ENCODE data around the gene RAET1G. TPM values are rescaled to one million over a fixed set of nuclear protein-coding genes. Genes with fewer than 3 reads are reported as not detected.

Gene RAET1G
- total RNA-seq, 2 donors from 2014 or later, result not detected

DNA sequence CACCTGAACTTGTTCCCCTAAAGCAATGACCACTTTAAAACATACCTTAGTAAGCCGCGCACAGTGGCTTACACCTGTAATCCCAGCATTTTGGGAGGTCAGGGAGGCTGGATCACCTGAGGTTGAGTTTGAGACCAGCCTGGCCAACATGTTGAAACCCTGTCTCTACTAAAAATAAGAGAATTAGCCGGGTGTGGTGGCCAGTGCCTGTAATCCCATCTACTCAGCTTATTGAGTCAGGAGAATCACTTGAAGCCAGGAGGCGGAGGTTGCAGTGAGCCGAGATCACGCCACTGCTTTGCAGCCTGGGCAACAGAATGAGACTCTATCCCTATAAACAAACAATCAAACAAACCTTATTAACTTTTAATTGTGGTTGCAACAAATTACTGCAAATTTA, 23.4 kb downstream of the RAET1G start:
- Histone ChIP-seq H3K27ac (ENCODE audit: low read depth, low read length) (no peak overlapping the region), H3K36me3 (ENCODE audit: control insufficient read depth, insufficient read depth, low read length) (no peaks in the 10 kb centered on the region), H3K9ac (ENCODE audit: extremely low read depth, low read length, poor library complexity, severe bottlenecking) (no peak overlapping the region), H3K4me3 (ENCODE audit: low read length) (no peak overlapping the region), H3K4me1 (ENCODE audit: control insufficient read depth, insufficient read depth, low read length) (no peaks in the 10 kb centered on the region), H3K9me3 (ENCODE audit: control insufficient read depth, low read length) (no peaks in the 10 kb centered on the region), H3K27me3 (ENCODE audit: control insufficient read depth, insufficient read depth, low read length, poor library complexity, severe bottlenecking) (peaks cover 7% of the 10 kb centered on the region)
- Mint-ChIP-seq H3K4me3 (no peak overlapping the region), H3K36me3 (ENCODE audit: low read depth) (no peaks in the 10 kb centered on the region), H3K4me1 (peaks cover 16% of the 10 kb centered on the region), H3K9me3 (no peaks in the 10 kb centered on the region), H3K27me3 (ENCODE audit: insufficient read depth) (peaks cover 23% of the 10 kb centered on the region), H3K27ac (no peak overlapping the region)
- peak; percentile 20 for DNase-seq
- no peak for TF ChIP-seq CTCF (conservative IDR thresholded peaks at IDR 0.05)
- 92 to 93% methylated on average over 4 to 6 of the region's 6 CpGs for WGBS, 2 experiments (ENCODE audit: insufficient coverage in 1 of 2, insufficient read length in 1 of 2)

GRCh38 chr6:149898966-149899365, 24.0 kb downstream of the RAET1G start:
- H3K4me3 ChIP-seq (ENCODE audit: low read length), result no peak overlapping the region

DNA sequence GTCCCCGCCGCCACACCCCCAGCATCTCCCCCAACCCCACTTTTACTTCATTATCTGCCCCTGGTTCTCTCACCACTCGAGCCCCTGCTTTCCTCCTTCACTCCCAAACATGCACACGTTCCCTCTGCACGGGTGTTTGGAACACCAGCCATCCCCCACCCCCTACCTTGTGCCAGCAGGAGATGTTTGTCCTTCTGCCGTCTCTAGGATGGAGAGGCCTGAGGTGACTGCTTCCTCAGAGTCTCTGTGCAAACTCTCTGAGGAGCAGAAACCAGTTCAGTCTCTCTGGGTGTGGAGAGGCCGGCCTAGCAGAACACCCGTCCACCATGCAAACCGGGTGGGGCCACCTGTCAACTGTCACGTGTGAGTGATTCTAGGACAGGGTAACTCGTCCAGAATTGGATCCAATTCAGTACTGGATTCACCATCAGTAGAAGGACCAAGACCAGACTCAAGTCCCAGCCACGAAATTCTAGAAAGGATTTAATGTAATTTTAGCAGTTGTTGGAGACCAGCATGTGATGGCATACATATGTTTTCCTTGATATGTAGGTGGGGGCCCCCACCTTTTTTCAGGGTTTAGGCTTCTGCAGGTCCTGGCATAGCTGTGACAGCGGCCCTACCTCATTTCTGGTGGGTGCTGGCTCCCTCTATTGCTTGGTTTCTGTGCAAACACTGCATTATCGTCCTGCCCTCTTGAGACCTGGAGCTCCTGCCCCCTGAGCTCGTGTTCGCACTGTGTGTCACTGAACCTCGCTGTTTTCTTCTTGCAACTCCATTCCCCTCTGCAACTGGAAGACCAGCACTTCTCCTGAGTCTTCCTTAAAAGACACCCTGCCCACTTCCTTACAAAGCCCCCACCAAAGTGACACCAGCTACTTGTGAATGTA, 24.8 kb downstream of the RAET1G start, which contains the start of gene RAET1E:
Gene RAET1E (minus strand): TSS at position 259 of the 890 bp plus-strand sequence. CDS start 7,212 bp downstream, outside the sequence.
- H3K9ac ChIP-seq (ENCODE audit: extremely low read depth, low read length, poor library complexity, severe bottlenecking), result no peak within 1 kb of the TSS
- H3K27me3 Mint-ChIP-seq (ENCODE audit: insufficient read depth), result peaks cover 36% of the 10 kb centered on the region
- H3K4me1 Mint-ChIP-seq, result peaks cover 8% of the 10 kb centered on the region
- H3K9me3 Mint-ChIP-seq, result no peaks in the 10 kb centered on the region
- peaks cover 7% of the 10 kb centered on the region for H3K27me3 ChIP-seq (ENCODE audit: control insufficient read depth, insufficient read depth, low read length, poor library complexity, severe bottlenecking)
- H3K4me1 ChIP-seq (ENCODE audit: control insufficient read depth, insufficient read depth, low read length), result no peaks in the 10 kb centered on the region
- DNase-seq, result peak; percentile 42
- H3K27ac ChIP-seq (ENCODE audit: low read depth, low read length), result no peak within 1 kb of the TSS
- H3K36me3 Mint-ChIP-seq (ENCODE audit: low read depth), result no peaks in the 10 kb centered on the region
- H3K9me3 ChIP-seq (ENCODE audit: control insufficient read depth, low read length), result no peaks in the 10 kb centered on the region
- no peak within 1 kb of the TSS for H3K27ac Mint-ChIP-seq
- no peak within 1 kb of the TSS for H3K4me3 Mint-ChIP-seq
- no peak within 1 kb of the TSS for H3K4me3 ChIP-seq (ENCODE audit: low read length)
- TF ChIP-seq CTCF (conservative IDR thresholded peaks at IDR 0.05), result peak; percentile 21
- H3K36me3 ChIP-seq (ENCODE audit: control insufficient read depth, insufficient read depth, low read length), result no peaks in the 10 kb centered on the region
- 71 to 79% methylated on average over 9 to 17 of the region's 17 CpGs for WGBS, 2 experiments (ENCODE audit: insufficient coverage in 1 of 2, insufficient read length in 1 of 2)

More at GRCh38 chr6:149898966-149899365, 24.0 kb downstream of the RAET1G start:
- Histone ChIP-seq H3K9me3 (ENCODE audit: control insufficient read depth, low read length) (no peaks in the 10 kb centered on the region), H3K36me3 (ENCODE audit: control insufficient read depth, insufficient read depth, low read length) (no peaks in the 10 kb centered on the region), H3K4me1 (ENCODE audit: control insufficient read depth, insufficient read depth, low read length) (no peaks in the 10 kb centered on the region), H3K9ac (ENCODE audit: extremely low read depth, low read length, poor library complexity, severe bottlenecking) (no peak overlapping the region), H3K27ac (ENCODE audit: low read depth, low read length) (no peak overlapping the region), H3K27me3 (ENCODE audit: control insufficient read depth, insufficient read depth, low read length, poor library complexity, severe bottlenecking) (peaks cover 7% of the 10 kb centered on the region)
- no peak overlapping the region for H3K4me3 Mint-ChIP-seq
- no peaks in the 10 kb centered on the region for H3K36me3 Mint-ChIP-seq (ENCODE audit: low read depth)
- H3K27me3 Mint-ChIP-seq (ENCODE audit: insufficient read depth), result peaks cover 28% of the 10 kb centered on the region
- DNase-seq, result peak; percentile 21
- 89 to 91% methylated on average over 4 to 9 of the region's 9 CpGs for WGBS, 2 experiments (ENCODE audit: insufficient coverage in 1 of 2, insufficient read length in 1 of 2)
- H3K9me3 Mint-ChIP-seq, result no peaks in the 10 kb centered on the region
- no peak overlapping the region for H3K27ac Mint-ChIP-seq
- peaks cover 11% of the 10 kb centered on the region for H3K4me1 Mint-ChIP-seq
- TF ChIP-seq CTCF (conservative IDR thresholded peaks at IDR 0.05), result no peak
